RWPE2 (cell line): Measurements from ENCODE around the gene RNF123.

Experiments
- ATAC-seq: fragments of 200-7000 bp; cut with Tn5 transposase; 3 replicates; pipeline ENCODE4 v1.9.1; 2021; ENCODE audit warnings: low read depth
- DNase-seq: peaks from one replicate; pipeline ENCODE4 v3.0.0-alpha.2; 2020; ENCODE audit warnings: low spot score
- H3K27ac ChIP-seq: fragments of 450-650 bp; 2 replicates; pipeline ENCODE4 v1.5.1; 2017; ENCODE audit warnings: mild to moderate bottlenecking; ENCODE audit not compliant: poor library complexity, severe bottlenecking
- H3K27me3 ChIP-seq: fragments of 250-450 bp; sonication (Bioruptor Pico); 2 replicates; pipeline ENCODE4 v1.5.1; 2021; ENCODE audit warnings: mild to moderate bottlenecking, moderate library complexity; ENCODE audit not compliant: insufficient read depth, poor library complexity, severe bottlenecking
- H3K36me3 ChIP-seq: fragments of 250-450 bp; sonication (Bioruptor Pico); 2 replicates; pipeline ENCODE4 v1.5.1; 2020; ENCODE audit warnings: low read depth, mild to moderate bottlenecking, moderate library complexity
- H3K4me1 ChIP-seq: fragments of 250-450 bp; sonication (Bioruptor Pico); 2 replicates; pipeline ENCODE4 v1.5.1; 2021; ENCODE audit warnings: mild to moderate bottlenecking, moderate library complexity; ENCODE audit not compliant: insufficient read depth, poor library complexity, severe bottlenecking
- H3K4me3 ChIP-seq: fragments of 250-450 bp; sonication (Bioruptor Pico); 2 replicates; pipeline ENCODE4 v1.5.1; 2021; ENCODE audit warnings: mild to moderate bottlenecking, moderate library complexity; ENCODE audit not compliant: severe bottlenecking
- H3K9me3 ChIP-seq: fragments of 250-450 bp; sonication (Bioruptor Pico); 2 replicates; pipeline ENCODE4 v1.5.1; 2021; ENCODE audit warnings: mild to moderate bottlenecking, moderate library complexity; ENCODE audit not compliant: severe bottlenecking
- CTCF ChIP-seq: fragments of 450-650 bp; IDR thresholded peaks from one replicate; pipeline ENCODE4 v1.5.1; 2017; ENCODE audit warnings: mild to moderate bottlenecking, moderate library complexity; ENCODE audit not compliant: poor library complexity, severe bottlenecking

The RNF123 gene

GRCh38 chr3:49662720-49663413 is 26.5 kb upstream of the RNF123 start:
- Histone ChIP-seq H3K9me3 (no peaks in the 10 kb centered on the region), H3K36me3 (no peaks in the 10 kb centered on the region), H3K27me3 (no peaks in the 10 kb centered on the region), H3K27ac (no peak overlapping the region), H3K4me1 (peaks cover 4% of the 10 kb centered on the region), H3K4me3 (no peak overlapping the region)
- no peak for ATAC-seq
- DNase-seq = no peak
- TF ChIP-seq CTCF = no peak

GRCh38 chr3:49663831-49664230 is 25.5 kb upstream of the RNF123 start:
- no peak for ATAC-seq

GRCh38 chr3:49664300-49664699 is 25.1 kb upstream of the RNF123 start:
- Histone ChIP-seq H3K27ac (no peak overlapping the region), H3K36me3 (no peaks in the 10 kb centered on the region), H3K4me1 (peaks cover 16% of the 10 kb centered on the region), H3K4me3 (no peak overlapping the region), H3K27me3 (no peaks in the 10 kb centered on the region), H3K9me3 (no peaks in the 10 kb centered on the region)
- TF ChIP-seq CTCF = no peak
- DNase-seq (no peak), ATAC-seq (no peak)

More at GRCh38 chr3:49663831-49664230, 25.5 kb upstream of the RNF123 start:
- TF ChIP-seq CTCF = no peak
- Histone ChIP-seq H3K27ac (no peak overlapping the region), H3K9me3 (no peaks in the 10 kb centered on the region), H3K4me1 (peaks cover 12% of the 10 kb centered on the region), H3K4me3 (no peak overlapping the region), H3K36me3 (no peaks in the 10 kb centered on the region), H3K27me3 (no peaks in the 10 kb centered on the region)
- DNase-seq = no peak

GRCh38 chr3:49665822-49666519 is 23.4 kb upstream of the RNF123 start:
- no peak for DNase-seq
- no peak overlapping the region for H3K27ac ChIP-seq
- no peaks in the 10 kb centered on the region for H3K27me3 ChIP-seq
- H3K9me3 ChIP-seq = no peaks in the 10 kb centered on the region
- no peak for TF ChIP-seq CTCF
- no peak overlapping the region for H3K4me3 ChIP-seq
- ATAC-seq = 0 out of 3 replicates have a peak, but pooled peaks have one; percentile 16
- no peaks in the 10 kb centered on the region for H3K36me3 ChIP-seq
- H3K4me1 ChIP-seq = peaks cover 16% of the 10 kb centered on the region

GRCh38 chr3:49666592-49666991 is 22.8 kb upstream of the RNF123 start:
- H3K9me3 ChIP-seq = no peaks in the 10 kb centered on the region
- no peak overlapping the region for H3K27ac ChIP-seq
- no peak for DNase-seq
- H3K4me1 ChIP-seq = peaks cover 16% of the 10 kb centered on the region
- TF ChIP-seq CTCF = no peak
- no peak for ATAC-seq
- H3K36me3 ChIP-seq = no peaks in the 10 kb centered on the region
- no peak overlapping the region for H3K4me3 ChIP-seq
- H3K27me3 ChIP-seq = no peaks in the 10 kb centered on the region
